HEK293T (cell line): Measurements from ENCODE around the gene FAF2.

Experiments used
- BHLHE40 ChIP-seq: fragments of 450-650 bp; IDR thresholded peaks from 2 replicates; pipeline ENCODE4 v1.6.1; 2016; ENCODE audit warnings: mild to moderate bottlenecking, moderate library complexity, borderline replicate concordance
- CTBP1 ChIP-seq: fragments of 450-650 bp; IDR thresholded peaks from 2 replicates; pipeline ENCODE4 v1.6.1; 2016; ENCODE audit warnings: borderline replicate concordance
- ELF4 ChIP-seq: fragments of 450-650 bp; IDR thresholded peaks from 2 replicates; pipeline ENCODE4 v1.6.1; 2017; ENCODE audit warnings: antibody characterized with exemption
- FOXK2 ChIP-seq: fragments of 450-650 bp; IDR thresholded peaks from 2 replicates; pipeline ENCODE4 v1.6.1; 2016; ENCODE audit warnings: mild to moderate bottlenecking
- FOXM1 ChIP-seq: fragments of 450-650 bp; IDR thresholded peaks from 2 replicates; pipeline ENCODE4 v1.6.1; 2017; ENCODE audit warnings: mild to moderate bottlenecking, borderline replicate concordance
- HDGF ChIP-seq: fragments of 450-650 bp; IDR thresholded peaks from 2 replicates; pipeline ENCODE4 v1.6.1; 2017; ENCODE audit warnings: antibody characterized with exemption, borderline replicate concordance
- NFRKB ChIP-seq: fragments of 450-650 bp; IDR thresholded peaks from 2 replicates; pipeline ENCODE4 v1.6.1; 2016; ENCODE audit warnings: mild to moderate bottlenecking, moderate library complexity
- PKNOX1 ChIP-seq: fragments of 450-650 bp; IDR thresholded peaks from 2 replicates; pipeline ENCODE4 v1.6.1; 2016
- SP1 ChIP-seq: fragments of 450-650 bp; IDR thresholded peaks from 2 replicates; pipeline ENCODE4 v1.6.1; 2017
- SUZ12 ChIP-seq: fragments of 450-650 bp; IDR thresholded peaks from 2 replicates; pipeline ENCODE4 v1.6.1; 2016; ENCODE audit warnings: mild to moderate bottlenecking

- TF ChIP-seq HDGF (no peak), BHLHE40 (no peak), CTBP1 (no peak), PKNOX1 (no peak), FOXM1 (no peak), SP1 (no peak), ELF4 (no peak), SUZ12 (no peak), NFRKB (no peak), FOXK2 (no peak)
These were observed 34.4 kb upstream of the FAF2 start for GRCh38 chr5:176413709-176414191.
